SU-DHL-6 (cell line): ENCODE results near the gene FAM110A.
"Not testable (repeated sequence)": the region's sequence is repeated elsewhere in the genome, so short reads cannot be mapped to it uniquely, and the experiment has no call there.

ENCODE experiments used
- H2AFZ ChIP-seq: fragments of 200-600 bp; sonication (generic); 2 replicates; pipeline ENCODE4 v1.6.1; 2014; ENCODE audit warnings: low read depth, mild to moderate bottlenecking, moderate library complexity, mixed read lengths, antibody characterized with exemption, low read length; ENCODE audit not compliant: severe bottlenecking
- H3F3A ChIP-seq: fragments of 200-600 bp; shearing (Covaris generic); 2 replicates; pipeline ENCODE4 v1.6.0; 2016; ENCODE audit warnings: antibody characterized with exemption, mild to moderate bottlenecking; ENCODE audit not compliant: insufficient read depth
- H3K27ac ChIP-seq: fragments of 200-600 bp; sonication (generic); 2 replicates; pipeline ENCODE4 v1.5.1; 2016; ENCODE audit warnings: low read depth, mild to moderate bottlenecking, low read length, moderate library complexity, mixed read lengths
- H3K27me3 ChIP-seq: fragments of 200-600 bp; sonication (generic), shearing (Covaris generic); 2 replicates; pipeline ENCODE4 v1.6.0; 2014; ENCODE audit warnings: mild to moderate bottlenecking, low read length
- H3K36me3 ChIP-seq: fragments of 200-600 bp; sonication (generic); 2 replicates; pipeline ENCODE4 v1.6.1; 2014; ENCODE audit warnings: mild to moderate bottlenecking, low read length, mixed read lengths
- H3K4me2 ChIP-seq: fragments of 300-600, 200-600 bp; shearing (Covaris generic), sonication (generic); 2 replicates; pipeline ENCODE4 v1.6.0; 2014; ENCODE audit warnings: low read length, low read depth, mild to moderate bottlenecking; ENCODE audit not compliant: poor library complexity, severe bottlenecking
- H3K4me3 ChIP-seq: fragments of 200-600 bp; sonication (generic); 2 replicates; pipeline ENCODE4 v1.5.1; 2014; ENCODE audit warnings: antibody characterized with exemption, low read length, mild to moderate bottlenecking, mixed read lengths; ENCODE audit not compliant: insufficient read depth, poor library complexity, severe bottlenecking
- H3K79me2 ChIP-seq: fragments of 200-600 bp; sonication (generic); 2 replicates; pipeline ENCODE4 v1.6.1; 2014; ENCODE audit warnings: mild to moderate bottlenecking, low read length, moderate library complexity; ENCODE audit not compliant: insufficient read depth
- H3K9ac ChIP-seq: fragments of 200-600 bp; sonication (generic); 2 replicates; pipeline ENCODE4 v1.7.0; 2014; ENCODE audit warnings: mild to moderate bottlenecking, low read length
- H3K9me2 ChIP-seq: fragments of 200-600 bp; sonication (generic); replicated peaks from 2 replicates; pipeline ENCODE4 v1.6.1; 2014; ENCODE audit warnings: low read length; ENCODE audit not compliant: insufficient read depth
- H3K9me3 ChIP-seq: fragments of 200-600 bp; sonication (generic); 2 replicates; pipeline ENCODE4 v1.6.1; 2014; ENCODE audit warnings: low read length, mixed read lengths; ENCODE audit not compliant: insufficient read depth
- H4K20me1 ChIP-seq: fragments of 200-600 bp; sonication (generic); 2 replicates; pipeline ENCODE4 v1.6.1; 2014; ENCODE audit warnings: low read depth, mild to moderate bottlenecking, antibody characterized with exemption, low read length, moderate library complexity, mixed read lengths
- CTCF ChIP-seq: fragments of 200-600 bp; sonication (generic); IDR thresholded peaks from one replicate; pipeline ENCODE4 v1.5.1; 2017; ENCODE audit warnings: antibody characterized with exemption, mild to moderate bottlenecking, low read length, moderate library complexity; ENCODE audit not compliant: insufficient read depth, poor library complexity, severe bottlenecking
- EZH2phosphoT487 ChIP-seq: fragments of 200-600 bp; sonication (generic), shearing (Covaris generic); conservative IDR thresholded peaks from 2 replicates; pipeline ENCODE4 v1.6.1; 2018; ENCODE audit warnings: mild to moderate bottlenecking, antibody characterized with exemption, low read length, moderate library complexity, mixed read lengths

Gene FAM110A

DNA sequence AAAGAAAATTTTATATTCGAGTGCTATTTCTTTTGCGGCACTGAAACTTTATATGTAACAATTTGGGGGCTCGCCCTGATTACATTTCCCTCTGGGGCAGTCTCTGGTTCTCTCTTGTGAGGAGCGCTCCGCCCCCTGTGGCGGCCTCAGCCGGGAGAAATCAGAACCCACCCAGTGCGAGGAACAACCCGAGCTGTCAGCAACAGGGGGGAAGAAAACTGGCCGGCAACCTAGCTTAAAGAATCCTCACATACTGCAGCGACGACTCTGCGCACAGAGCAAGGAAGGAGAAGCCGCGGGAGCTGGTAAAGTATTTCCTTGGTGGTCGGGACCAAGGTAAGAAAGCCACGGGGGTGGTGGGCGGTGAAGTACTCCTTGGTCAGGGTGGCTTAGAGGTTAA lies 41.3 kb upstream of the FAM110A start:
- Histone ChIP-seq H3K9ac (no peak overlapping the region), H3F3A (no peaks in the 10 kb centered on the region), H2AFZ (no peak overlapping the region), H3K9me2 (no peaks in the 10 kb centered on the region), H3K27ac (no peak overlapping the region), H3K9me3 (no peaks in the 10 kb centered on the region), H3K36me3 (no peaks in the 10 kb centered on the region), H3K27me3 (no peaks in the 10 kb centered on the region), H4K20me1 (no peaks in the 10 kb centered on the region), H3K4me2 (no peak overlapping the region), H3K4me3 (no peak overlapping the region), H3K79me2 (no peaks in the 10 kb centered on the region)
- TF ChIP-seq CTCF (no peak), EZH2phosphoT487 (no peak)

- TF ChIP-seq CTCF (no peak), EZH2phosphoT487 (no peak)
- Histone ChIP-seq H3K27ac (no peak overlapping the region), H3K9me2 (no peaks in the 10 kb centered on the region), H4K20me1 (no peaks in the 10 kb centered on the region), H2AFZ (no peak overlapping the region), H3K9me3 (no peaks in the 10 kb centered on the region), H3K4me3 (no peak overlapping the region), H3F3A (no peaks in the 10 kb centered on the region), H3K79me2 (no peaks in the 10 kb centered on the region), H3K4me2 (no peak overlapping the region), H3K36me3 (no peaks in the 10 kb centered on the region), H3K9ac (no peak overlapping the region), H3K27me3 (no peaks in the 10 kb centered on the region)
Observed at GRCh38 chr20:796921-797320, 36.6 kb upstream of the FAM110A start.

DNA sequence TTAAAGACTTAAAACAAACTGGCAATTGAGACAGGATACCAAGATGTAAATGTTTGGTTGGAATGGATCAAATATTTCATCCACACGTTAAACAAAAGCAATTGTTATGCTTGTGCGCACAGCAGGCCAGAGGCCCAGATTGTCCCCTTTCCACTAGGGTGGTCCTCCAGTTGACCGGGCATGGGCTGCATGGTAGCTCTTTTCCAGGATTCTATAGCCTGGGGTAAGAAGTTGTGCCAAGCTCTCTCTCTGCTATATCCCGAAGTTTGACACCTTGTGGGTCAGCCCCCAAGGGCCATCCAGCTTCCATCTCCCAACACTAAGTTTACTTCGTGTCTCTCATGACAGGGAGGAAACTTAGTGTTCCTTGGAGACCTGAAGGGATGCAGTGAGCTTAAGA lies 34.8 kb upstream of the FAM110A start:
- not testable (repeated sequence) for H3K4me2 ChIP-seq, H3K4me3 ChIP-seq, H2AFZ ChIP-seq, H3K79me2 ChIP-seq, H4K20me1 ChIP-seq, H3K9ac ChIP-seq, H3K9me2 ChIP-seq, H3K27me3 ChIP-seq, H3K9me3 ChIP-seq, H3F3A ChIP-seq, H3K27ac ChIP-seq, H3K36me3 ChIP-seq

DNA sequence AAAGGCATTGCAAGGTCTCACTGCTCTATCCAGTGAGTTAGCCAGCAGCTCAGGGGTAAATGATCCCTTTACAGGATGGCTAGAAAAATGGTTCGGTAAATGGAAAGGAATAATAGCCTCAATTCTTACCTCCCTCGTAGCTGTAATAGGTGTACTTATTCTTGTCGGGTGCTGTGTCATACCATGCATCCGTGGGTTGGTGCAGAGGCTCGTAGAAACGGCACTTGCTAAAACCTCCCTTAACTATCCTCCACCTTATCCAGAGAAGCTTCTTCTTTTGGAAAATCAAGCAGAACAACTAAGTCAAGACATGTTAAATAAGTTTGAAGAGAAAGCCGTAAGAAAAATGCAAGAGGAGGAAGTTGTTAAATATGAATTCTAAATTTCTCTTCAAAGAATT lies 33.5 kb upstream of the FAM110A start:
- not testable (repeated sequence) for H3F3A ChIP-seq, H3K4me2 ChIP-seq, H3K79me2 ChIP-seq, H3K4me3 ChIP-seq, H3K9me2 ChIP-seq, H3K27me3 ChIP-seq, H3K36me3 ChIP-seq, H4K20me1 ChIP-seq, H3K9me3 ChIP-seq, H3K9ac ChIP-seq, H2AFZ ChIP-seq, H3K27ac ChIP-seq
